Measurements from ENCODE around the gene RNF207.

RNF207 gene

DNA sequence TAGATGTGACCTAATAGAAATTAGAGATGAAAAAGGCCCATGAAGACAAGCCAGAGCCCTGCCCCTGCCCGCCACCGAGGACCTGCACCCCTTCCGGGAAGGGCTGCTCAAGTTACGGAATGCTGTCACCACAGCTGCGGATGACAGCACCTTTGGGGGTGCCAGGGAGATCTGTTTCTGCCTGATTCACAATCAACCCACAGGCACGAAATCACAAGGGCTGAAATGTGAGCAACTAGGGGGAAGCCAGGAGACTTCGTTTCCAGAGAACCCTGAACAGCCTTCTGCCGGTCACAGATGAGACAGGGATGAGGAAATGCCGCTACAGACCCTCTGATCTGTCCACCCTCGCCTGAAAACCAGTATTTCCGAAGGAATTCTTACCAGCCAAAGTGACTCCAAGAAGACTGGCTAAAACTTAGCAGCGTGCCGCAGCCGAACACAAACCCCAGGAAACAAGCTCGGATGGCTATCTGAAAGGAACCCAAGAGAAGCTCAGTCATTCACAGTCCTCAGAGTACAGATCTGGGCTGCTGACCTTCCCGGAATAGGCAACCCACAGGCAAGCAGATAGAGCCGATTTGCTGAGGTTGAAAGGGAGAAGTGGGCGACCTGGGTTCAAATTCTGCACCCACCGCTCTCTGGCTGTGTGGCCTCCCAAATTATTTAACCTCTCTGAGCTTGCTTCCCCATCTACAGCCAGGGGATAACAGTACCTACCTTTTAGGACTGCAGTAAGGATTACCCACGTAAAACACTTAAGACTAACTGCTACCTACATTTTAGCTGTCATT lies 28.8 kb downstream of the RNF207 start:
- peak; percentile 10 for DNase-seq (ENCODE audit: low read depth)

DNA sequence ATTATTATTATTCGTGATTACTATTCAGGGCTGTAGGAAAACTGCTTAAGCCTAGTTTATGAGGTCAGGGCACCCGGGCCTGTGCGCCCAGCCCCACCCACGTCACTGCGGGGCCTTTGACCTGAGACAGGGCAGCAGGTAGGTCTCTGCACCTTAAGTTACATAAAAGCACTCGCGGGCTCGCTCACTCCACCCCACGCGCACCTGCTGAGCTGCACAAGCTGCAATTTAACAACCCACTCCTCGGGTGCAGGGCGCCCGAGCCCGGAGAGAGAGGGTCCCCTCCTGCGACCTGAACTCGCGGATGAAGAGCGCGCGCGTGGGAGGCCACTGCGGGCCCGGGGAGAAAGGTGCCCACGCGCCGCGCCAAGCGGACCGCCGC lies 29.4 kb downstream of the RNF207 start:
- no peak for DNase-seq (ENCODE audit: low read depth)

DNA sequence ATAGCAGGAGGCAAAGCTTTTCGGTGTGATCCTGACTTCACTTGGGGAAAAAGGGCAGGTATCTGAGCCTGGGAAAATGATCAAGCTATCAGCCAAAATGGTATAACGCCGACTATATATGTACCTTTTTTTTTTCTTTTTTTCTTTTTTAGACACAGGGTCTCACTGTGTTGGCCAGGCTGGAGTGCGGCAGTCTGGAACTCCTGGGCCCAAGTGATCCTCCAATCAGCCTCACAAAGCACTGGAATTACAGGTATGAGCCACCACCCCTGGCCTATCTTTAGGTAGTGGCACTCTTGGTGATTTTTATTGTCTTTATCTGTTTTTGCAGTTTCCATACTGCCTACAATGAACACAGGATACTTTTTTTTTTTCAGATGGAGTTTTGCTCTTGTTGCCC lies 31.2 kb downstream of the RNF207 start:
- no peak for DNase-seq (ENCODE audit: low read depth)

DNA sequence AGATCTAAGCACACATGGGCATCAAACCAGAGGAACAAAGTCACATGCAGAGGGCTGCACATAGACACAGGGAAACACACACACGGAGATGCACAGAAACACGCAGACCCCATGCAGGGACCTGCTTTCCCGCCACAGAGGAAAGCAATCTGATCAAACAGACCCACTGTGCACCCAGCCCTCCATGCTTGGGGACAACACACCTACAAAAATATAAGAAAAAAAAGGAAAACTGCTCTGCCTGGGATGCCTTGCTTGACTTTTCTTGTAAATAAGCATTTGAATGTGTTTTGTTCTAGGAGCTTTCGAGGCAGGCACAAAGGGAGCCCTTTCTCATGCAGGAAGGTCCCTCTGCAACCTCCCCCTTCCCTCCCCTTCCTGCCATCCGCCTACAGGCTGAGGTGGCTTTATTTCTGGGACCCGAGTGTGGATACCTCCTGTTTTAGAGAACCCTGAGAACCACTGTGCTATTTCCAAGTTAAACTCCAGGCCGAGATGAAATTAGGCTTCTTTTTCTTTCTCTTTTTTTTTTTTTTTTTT lies 33.4 kb downstream of the RNF207 start:
- no peak for DNase-seq (ENCODE audit: low read depth)

DNA sequence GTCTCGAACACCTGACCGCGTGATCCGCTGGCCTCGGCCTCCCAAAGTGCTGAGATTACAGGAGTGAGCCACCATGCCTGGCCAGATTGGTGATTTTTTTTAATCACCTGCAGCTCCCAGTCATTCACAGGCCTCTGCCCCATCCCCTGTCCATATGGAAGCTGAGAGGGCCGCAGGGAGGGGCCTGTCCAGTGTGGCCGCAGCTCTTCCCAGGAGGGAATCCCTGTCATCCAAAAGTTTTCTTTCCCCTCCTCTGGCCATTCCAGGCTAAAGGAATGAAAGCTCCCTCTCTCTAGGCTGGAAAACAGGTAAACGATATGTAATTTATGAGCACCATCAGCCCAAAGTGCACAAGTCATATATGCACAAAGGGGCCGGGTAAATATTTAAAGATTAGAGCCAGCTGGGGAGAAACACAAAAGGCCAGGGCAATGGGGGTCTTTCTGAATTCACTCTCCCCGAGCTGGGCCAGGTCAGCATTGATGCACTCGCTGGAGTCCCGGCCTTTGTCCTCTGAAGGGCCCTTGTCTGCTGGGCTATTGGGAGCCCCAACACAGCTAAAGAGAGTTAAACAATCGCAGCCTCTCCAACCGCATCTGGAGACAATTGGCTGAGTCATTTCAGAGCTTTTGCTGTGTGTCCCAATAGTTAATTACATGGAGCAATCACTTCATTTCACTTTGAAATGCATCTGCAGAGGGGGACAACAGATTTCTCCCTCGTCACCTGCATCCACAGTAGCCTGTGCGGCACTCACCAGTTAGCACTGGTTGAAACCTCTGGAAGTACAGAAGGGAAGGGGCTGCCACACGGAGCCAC lies 34.2 kb downstream of the RNF207 start:
- no peak for DNase-seq (ENCODE audit: low read depth)

DNA sequence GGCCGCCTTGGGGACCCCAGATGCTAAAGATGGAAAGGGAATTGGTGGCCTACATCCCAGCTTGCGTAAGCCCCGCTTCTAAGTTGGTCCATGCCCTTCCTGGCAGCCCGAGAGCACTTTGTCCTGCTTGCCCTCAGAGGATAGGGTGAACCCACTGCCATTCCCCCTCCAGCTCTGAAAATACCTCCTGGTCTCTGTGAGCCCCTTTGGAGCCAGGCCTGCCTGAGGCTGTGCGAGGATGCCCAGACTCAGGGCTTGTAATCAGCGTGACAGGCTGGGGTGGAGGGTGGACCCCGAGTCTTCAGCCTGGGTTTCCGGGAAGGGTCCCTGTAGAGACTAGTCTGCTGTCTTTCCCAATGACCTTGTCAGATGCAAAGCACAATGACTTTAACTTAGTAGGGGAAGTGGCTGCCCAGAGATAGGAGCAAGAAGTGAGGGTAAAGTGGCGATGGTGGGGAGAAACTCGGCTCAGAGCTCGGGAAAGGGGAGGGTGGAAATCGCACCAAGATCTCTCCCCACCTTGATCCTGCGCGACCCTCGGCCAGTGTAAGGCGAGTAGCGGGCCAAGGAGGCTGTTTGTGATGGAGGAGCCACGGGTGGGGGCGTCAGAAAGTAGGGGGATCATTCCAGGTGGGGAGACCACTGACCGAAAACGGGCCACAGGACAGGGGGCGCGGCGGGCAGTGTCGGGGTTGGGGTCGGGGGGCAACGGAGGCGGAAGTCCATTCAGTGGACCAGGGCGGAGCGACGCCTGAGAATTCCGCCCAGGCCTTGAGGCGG lies 35.4 kb downstream of the RNF207 start:
- DNase-seq (ENCODE audit: low read depth), result no peak

DNA sequence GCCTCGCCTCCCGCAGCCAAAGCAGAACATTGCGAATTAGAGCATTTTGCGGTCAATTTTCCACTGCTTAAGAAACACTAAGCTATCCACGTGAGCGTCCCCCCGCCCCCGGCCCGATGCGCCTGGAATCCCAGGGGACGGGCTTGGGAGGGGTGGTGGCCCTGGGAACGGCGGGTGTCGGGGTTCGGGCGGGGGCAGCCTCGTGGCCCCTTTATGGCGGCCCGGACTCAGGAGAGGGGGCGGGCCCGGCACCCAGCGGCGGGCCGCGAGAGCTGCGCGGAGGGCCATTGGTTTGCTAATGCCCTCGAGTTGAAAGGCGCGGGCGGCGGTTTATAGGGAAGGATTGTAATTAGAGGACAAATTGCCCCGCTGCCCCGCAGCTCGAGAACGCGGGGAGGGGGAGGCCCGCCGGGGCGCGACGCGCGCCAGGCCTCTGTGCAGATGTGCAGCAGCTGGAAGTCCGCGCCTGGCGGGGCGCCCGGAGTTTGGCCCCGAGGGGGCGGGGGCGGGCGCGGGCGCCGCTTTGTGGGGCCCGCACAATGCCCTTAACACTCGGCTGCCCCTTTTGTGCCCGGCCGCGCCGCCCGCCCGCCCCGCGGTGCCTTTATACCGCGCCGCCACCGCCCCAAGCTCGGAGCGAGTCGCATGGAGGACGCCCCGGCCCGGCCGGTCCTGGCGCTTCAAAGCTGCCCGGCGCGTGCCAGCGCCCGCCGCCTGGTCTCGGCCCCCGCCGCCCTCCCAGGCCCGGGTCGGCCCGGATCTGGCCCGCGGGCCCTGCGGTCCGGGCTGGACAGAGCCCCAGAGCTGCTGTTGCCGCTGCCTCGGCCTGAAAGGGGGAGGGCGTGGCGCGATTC lies 36.2 kb downstream of the RNF207 start:
- no peak for DNase-seq (ENCODE audit: low read depth)

DNA sequence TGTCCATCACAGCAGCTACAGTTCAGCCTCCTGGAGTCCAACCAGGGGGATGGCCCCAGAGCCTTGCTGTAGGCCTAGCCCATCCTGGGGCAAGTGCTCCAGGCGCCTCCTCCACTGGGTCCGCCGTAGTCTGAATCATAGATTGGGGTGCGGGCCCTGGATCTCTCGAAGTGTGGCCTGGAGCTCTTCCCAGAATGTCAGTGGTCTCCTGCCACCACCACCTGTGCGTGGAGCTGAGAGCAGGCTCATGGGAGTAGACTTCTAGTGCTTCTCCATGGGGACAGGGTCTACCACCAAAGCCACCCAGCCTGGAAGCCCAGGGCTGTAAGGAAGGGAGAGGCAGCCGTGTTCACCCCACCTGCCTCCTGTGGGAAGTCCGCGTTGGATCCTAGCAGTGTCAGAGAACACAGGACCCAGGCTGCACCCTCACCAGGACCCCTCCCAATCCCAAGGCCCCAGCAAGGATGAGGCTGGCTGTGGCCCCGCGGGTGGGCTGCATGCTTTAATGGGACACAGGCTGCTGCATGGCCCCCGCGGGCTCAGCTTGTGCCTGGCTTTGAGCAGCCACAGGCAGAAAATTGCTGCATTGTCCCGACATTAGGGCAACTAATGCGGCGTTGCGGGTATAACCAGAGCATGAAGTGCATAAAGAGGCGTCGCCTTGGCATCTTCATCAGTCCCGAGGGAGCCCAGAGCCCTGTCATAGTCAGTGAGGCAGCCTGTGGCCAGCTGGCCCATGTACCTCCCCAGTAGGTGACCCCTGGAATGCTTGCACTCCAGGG lies 37.3 kb downstream of the RNF207 start:
- no peak for DNase-seq (ENCODE audit: low read depth)

DNA sequence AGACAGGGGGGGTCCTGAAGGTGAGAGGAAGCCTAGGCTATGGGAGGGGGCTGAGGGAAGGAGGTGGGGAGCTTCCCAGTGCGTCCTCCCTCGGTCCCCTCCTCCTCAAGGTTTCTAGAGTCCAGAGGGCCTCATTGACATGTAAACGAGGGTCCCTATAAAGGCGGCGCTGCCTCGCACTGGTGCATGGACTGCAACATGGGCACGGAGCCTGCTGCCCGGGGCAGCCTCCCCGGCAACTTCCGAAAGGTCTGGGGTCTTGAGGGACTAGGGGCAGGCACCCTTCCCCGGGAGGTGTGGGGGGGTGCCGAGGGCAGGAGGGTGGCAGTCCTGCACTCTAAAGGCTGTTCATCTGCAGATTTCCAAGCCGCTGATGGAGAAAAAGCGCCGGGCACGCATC lies 38.1 kb downstream of the RNF207 start, which contains the start of gene HES3:
Gene HES3 (plus strand): TSS at position 187 of the 400 bp plus-strand sequence. CDS start 187 bp downstream, at position 374.
- no peak for DNase-seq (ENCODE audit: low read depth)

DNA sequence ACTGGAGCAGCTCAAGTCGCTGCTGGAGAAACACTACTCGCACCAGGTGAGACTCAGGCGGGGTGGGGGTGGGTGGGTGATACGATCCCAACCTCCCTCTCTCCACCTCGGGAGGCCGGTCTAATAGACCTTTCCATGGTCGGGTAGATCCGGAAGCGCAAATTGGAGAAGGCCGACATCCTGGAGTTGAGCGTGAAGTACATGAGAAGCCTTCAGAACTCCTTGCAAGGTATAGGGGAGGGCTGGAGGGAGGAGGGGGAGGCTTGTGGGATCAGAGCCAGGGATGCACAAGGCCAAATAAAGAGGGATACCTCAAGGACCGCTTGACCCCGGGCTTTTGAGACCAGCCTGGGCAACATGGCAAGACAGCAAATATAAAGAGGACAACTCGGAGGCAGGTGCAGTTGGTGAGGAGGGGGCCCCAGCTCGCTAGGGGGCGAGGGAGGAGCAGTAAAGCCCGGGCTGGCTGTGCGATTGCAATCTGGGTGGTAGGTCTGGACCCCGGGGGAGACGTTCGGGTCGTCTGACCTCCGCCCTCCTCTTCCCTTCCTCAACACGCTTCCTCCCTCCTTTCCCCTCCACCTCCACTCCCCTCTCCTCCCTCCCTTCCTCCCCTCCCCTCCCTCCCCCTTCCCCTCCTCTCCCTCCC lies 38.6 kb downstream of the RNF207 start:
- no peak for DNase-seq (ENCODE audit: low read depth)

DNA sequence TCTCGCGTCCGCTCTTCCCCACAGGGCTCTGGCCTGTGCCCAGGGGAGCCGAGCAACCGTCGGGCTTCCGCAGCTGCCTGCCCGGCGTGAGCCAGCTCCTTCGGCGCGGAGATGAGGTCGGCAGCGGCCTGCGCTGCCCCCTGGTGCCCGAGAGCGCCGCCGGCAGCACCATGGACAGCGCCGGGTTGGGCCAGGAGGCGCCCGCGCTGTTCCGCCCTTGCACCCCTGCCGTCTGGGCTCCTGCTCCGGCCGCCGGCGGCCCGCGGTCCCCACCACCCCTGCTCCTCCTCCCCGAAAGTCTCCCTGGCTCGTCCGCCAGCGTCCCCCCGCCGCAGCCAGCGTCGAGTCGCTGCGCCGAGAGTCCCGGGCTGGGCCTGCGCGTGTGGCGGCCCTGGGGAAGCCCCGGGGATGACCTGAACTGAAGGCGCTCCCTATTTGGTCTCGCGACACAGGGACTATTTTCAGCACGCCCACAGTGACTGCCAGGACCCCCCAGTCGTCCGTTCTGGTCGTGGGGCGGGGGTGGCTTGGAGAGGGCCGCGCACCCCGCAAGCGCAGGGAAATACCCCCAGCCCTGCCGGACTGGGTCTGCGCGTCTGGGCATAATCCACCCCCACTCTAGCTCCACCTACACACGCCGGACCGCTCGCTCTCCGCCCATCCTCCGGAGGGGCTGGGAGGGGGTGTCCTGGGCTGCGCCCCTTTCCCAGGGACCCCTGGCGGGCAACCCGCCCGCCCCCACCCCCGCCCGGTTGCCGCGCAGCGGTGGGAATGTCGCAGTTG lies 39.4 kb downstream of the RNF207 start:
- no peak for DNase-seq (ENCODE audit: low read depth)

DNA sequence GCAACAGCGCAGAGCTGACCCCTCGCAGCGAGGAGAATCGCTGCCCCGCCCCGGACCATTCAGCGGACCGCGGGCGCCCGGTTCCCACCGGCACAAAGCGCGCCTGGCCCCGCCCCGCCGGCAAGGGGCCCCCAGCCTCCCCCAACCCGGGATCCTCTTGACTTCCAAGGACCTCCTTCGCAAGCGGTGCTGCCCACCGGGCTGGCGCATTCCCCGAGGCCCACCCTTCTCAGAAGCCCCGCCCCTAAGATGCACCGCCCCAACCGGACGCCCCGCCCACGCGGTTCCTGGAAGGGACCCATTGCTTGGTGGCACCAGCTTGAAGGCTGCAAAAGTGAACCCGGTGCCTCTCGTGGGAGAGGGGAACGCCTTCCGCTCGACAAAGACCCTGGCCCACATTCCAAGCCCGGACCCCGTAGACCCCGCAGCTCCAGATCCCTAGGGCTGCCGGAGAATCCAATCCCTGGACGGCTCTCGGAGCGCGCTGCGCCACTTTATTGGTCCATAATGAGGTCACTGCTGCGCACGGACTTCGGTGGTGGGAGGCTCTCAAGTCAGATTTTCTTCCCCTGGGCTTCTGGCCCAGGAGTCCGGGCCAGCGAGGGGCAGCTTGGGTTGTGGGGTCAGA lies 40.1 kb downstream of the RNF207 start:
- DNase-seq (ENCODE audit: low read depth), result no peak

DNA sequence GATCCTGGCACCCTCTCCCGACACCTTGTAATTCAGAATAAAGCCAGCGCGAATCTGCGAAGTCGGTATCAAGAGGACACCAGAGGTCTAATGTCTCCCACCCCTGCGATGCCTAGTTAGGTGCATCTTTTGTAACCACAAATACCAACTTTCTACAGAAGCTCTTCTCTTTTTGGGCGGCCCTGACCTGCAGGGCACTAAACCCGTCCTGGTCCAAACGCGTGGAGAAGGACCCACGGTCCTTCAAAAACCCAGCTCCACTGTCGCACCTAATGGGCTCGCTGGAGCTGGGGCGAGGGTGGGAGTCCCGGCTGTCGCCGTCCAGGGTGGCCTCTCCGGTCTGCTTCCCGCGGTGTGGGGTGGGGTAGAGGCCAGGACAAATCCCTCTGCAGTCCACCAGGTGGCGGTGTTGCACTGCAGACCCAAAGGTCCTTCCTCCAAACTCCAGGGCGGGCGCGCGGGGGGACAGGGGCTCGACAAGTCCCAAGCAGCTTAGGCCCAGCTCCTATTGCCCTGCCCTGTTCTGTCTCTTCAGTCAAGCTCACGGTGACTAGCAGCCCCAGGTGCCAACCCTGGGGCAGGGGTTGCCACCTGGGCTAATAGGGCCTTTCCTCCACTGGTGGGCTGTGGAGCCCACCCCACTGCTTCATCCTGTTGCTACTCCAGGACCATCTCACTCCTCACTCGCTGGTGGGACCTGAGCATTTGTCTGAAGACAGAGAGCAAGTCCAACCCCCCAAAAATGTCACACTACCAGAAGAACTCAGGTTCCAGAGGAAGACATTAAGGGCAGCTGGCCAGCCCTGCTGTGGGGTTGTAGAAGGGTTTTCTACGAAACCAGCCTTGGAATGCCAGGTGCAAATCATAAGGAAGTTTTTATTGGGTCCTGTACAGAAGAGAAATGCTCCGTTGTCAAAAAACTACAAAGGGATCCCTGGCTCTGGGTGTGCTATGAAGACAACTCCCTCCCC lies 40.9 kb downstream of the RNF207 start:
- no peak for DNase-seq (ENCODE audit: low read depth)

DNA sequence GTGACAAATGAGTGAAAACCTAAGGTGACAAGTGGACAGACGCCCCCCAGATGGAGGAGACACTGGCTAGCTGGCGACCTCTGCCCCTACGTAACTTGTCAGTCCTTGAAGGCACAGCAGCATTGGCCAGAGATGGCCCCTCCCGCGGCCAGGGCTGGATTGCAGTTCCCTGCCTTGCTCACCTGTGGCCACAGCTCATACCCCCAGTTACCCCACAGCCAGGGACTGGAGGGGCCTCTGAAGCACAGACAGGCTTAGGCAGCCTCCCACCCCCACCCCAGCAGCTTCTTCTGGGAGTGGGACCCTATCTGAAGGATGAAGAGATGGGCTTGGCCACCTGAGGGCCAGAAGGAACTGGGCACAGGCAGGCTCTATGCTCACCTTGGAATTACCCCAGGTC lies 41.7 kb downstream of the RNF207 start:
- DNase-seq (ENCODE audit: low read depth), result no peak

DNA sequence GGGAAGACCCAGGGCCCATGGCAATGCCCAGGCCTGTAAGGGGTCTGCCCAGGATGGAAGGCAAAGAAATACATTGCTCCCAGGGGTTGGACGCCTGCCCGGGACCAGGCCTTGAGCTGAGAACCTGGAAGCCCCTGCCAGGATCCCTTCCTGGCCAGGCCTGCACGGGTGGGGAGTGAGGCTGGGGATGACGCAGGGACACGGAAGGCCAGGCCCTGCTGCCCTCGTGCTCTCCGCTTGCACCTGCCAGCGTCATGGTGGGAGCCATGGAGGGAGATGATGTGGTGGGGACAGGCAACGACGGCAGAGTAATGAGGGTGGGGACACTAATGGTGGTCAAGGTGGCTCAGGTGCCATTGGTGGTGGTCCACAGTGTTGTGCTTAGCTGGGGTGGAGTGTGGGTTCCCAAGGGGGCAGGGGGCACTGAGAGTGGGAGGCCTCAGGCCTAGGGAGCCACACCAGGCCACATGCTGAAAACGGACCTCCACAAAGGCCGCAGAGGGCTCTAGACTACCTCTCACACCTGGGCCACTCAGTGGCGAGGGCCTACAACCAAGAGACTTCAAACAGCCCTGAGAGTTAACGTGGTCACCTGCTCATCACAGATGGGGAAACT lies 42.4 kb downstream of the RNF207 start:
- DNase-seq (ENCODE audit: low read depth), result no peak

DNA sequence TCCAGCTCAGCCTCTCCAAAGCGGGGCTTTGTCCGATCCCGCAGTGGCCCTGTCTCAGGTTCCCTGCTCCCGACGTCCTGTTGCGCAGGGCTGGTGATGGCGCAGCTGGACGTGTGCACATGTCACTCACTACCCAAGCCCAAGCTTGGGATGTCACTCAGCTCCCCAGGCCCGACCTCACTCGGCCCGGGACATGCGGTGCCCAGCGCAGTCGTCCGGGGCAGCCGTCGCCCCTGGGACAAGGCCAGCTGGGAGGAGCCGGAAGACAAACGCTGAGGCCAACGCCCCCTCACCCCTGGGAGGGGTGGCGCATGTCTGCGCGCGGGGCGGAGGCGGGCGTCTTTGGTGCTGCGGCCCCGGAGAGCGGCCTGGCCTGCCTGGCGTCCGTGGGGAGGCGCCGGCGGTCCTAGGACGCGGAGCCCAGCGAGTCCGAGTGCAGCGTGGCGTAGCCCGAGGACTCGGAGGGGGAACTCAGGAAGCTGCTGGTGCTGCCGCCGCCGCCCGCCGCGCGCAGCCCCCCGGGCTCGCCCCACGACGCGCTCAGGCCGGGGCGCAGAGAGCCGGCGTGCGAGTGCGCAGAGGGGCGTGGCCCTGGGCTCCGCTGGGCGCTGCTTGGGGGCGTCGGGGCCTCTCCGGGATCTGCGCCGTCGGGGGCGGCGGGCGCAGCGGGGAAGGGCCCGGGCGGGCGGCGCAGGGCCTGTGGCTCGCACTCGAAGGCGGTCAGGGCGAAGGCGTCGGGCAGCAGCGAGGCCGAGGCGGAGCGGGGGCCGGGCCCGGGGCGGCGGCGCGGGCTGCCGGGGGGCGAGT lies 43.2 kb downstream of the RNF207 start:
- DNase-seq (ENCODE audit: low read depth), result no peak

Measured in stromal cell of bone marrow (primary cell).